Measurements from ENCODE around the gene NAP1L5.

Gene NAP1L5

GRCh38 chr4:88736264-88736663 lies 38.6 kb upstream of the NAP1L5 start:
- Histone ChIP-seq H3K4me3 (ENCODE audit: low read depth in 1 of 2, low read length in 1 of 2) (no peak overlapping the region), H3K27me3 (peaks cover 8% of the 10 kb centered on the region), H3K4me1 (ENCODE audit: control insufficient read depth in 1 of 2, insufficient read depth in 1 of 2, low read depth in 1 of 2, low read length in 1 of 2) (no peaks in the 10 kb centered on the region), H3K36me3 (peaks cover 4% of the 10 kb centered on the region), H3K27ac (no peak overlapping the region), H3K9me3 (no peaks in the 10 kb centered on the region)
- TF ChIP-seq, protein P1, sequence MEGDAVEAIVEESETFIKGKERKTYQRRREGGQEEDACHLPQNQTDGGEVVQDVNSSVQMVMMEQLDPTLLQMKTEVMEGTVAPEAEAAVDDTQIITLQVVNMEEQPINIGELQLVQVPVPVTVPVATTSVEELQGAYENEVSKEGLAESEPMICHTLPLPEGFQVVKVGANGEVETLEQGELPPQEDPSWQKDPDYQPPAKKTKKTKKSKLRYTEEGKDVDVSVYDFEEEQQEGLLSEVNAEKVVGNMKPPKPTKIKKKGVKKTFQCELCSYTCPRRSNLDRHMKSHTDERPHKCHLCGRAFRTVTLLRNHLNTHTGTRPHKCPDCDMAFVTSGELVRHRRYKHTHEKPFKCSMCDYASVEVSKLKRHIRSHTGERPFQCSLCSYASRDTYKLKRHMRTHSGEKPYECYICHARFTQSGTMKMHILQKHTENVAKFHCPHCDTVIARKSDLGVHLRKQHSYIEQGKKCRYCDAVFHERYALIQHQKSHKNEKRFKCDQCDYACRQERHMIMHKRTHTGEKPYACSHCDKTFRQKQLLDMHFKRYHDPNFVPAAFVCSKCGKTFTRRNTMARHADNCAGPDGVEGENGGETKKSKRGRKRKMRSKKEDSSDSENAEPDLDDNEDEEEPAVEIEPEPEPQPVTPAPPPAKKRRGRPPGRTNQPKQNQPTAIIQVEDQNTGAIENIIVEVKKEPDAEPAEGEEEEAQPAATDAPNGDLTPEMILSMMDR (IDR thresholded peaks at IDR 0.05), result no peak

DNA sequence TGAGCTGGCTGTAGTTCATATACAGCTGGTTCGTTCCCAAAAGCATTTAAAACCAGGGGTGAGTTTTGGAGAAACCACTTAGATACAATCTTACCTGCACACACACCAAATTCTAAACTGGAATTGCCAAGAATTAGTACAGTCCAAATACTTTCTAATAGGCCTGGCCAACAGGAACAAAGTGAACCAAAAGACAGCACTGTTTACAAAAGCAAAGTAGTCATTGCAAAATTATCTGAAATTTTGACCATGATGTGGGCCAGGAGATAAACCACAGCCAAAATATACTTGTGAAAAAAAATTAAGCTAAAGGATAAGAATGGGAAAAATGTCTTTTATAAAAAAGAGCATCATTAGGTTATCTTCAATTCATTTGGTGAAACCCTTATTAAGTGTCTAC lies 37.9 kb upstream of the NAP1L5 start:
- peaks cover 8% of the 10 kb centered on the region for H3K27me3 ChIP-seq
- no peak overlapping the region for H3K27ac ChIP-seq
- H3K36me3 ChIP-seq, result peaks cover 10% of the 10 kb centered on the region
- H3K4me3 ChIP-seq (ENCODE audit: low read depth in 1 of 2, low read length in 1 of 2), result no peak overlapping the region
- TF ChIP-seq, protein P1 (IDR thresholded peaks at IDR 0.05), result no peak
- H3K4me1 ChIP-seq (ENCODE audit: control insufficient read depth in 1 of 2, insufficient read depth in 1 of 2, low read depth in 1 of 2, low read length in 1 of 2), result no peaks in the 10 kb centered on the region
- H3K9me3 ChIP-seq, result no peaks in the 10 kb centered on the region

DNA sequence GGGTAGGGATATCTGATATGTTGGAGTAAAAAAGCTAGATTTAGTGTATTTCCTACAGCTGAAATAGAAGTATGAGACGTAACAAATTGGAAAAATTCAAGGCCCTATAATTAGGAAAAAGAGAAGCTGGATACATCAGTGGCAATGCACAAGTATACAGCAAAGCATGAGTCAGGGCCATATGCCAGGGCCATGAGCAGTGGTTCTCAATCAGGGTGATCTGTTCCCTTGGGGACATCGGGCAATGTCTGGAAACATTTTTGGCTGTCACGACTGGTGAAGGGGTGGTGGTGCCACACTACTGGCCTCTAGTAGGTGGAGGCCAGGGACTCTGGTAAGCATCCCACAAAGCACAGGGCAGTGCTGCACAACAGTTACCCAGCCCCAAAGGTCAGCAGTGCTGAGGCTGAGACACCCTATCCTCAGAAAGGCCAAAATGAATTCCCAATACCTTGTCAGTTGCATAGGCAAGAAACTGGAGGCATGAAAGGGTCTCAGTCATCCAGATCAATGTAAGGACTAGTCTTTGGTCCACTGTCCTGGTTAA lies 36.8 kb upstream of the NAP1L5 start:
- Histone ChIP-seq H3K27me3 (peaks cover 8% of the 10 kb centered on the region), H3K36me3 (peaks cover 20% of the 10 kb centered on the region), H3K27ac (no peak overlapping the region), H3K9me3 (no peaks in the 10 kb centered on the region), H3K4me3 (ENCODE audit: low read depth in 1 of 2, low read length in 1 of 2) (no peak overlapping the region), H3K4me1 (ENCODE audit: control insufficient read depth in 1 of 2, insufficient read depth in 1 of 2, low read depth in 1 of 2, low read length in 1 of 2) (no peaks in the 10 kb centered on the region)
- TF ChIP-seq, protein P1 (IDR thresholded peaks at IDR 0.05), result no peak

- Histone ChIP-seq H3K4me1 (ENCODE audit: control insufficient read depth in 1 of 2, insufficient read depth in 1 of 2, low read depth in 1 of 2, low read length in 1 of 2) (no peaks in the 10 kb centered on the region), H3K9me3 (no peaks in the 10 kb centered on the region), H3K27me3 (peaks cover 7% of the 10 kb centered on the region), H3K4me3 (ENCODE audit: low read depth in 1 of 2, low read length in 1 of 2) (no peak overlapping the region), H3K27ac (no peak overlapping the region), H3K36me3 (peaks cover 34% of the 10 kb centered on the region)
- TF ChIP-seq, protein P1 (IDR thresholded peaks at IDR 0.05), result no peak
Measured at GRCh38 chr4:88732714-88733368, 35.2 kb upstream of the NAP1L5 start.

GRCh38 chr4:88731381-88731780 lies 33.8 kb upstream of the NAP1L5 start:
- Histone ChIP-seq H3K4me3 (ENCODE audit: low read depth in 1 of 2, low read length in 1 of 2) (no peak overlapping the region), H3K9me3 (no peaks in the 10 kb centered on the region), H3K4me1 (ENCODE audit: control insufficient read depth in 1 of 2, insufficient read depth in 1 of 2, low read depth in 1 of 2, low read length in 1 of 2) (no peaks in the 10 kb centered on the region), H3K27ac (no peak overlapping the region), H3K27me3 (no peaks in the 10 kb centered on the region), H3K36me3 (peaks cover 49% of the 10 kb centered on the region)
- TF ChIP-seq, protein P1 (IDR thresholded peaks at IDR 0.05), result no peak
